NK-92 (cell line): ENCODE results near the gene STK33.

Source experiments
- DNase-seq: peaks from one replicate; lab custom pipeline; 2025; ENCODE audit not compliant: unreplicated experiment; lab: John Stamatoyannopoulos, UW

The STK33 gene

DNA sequence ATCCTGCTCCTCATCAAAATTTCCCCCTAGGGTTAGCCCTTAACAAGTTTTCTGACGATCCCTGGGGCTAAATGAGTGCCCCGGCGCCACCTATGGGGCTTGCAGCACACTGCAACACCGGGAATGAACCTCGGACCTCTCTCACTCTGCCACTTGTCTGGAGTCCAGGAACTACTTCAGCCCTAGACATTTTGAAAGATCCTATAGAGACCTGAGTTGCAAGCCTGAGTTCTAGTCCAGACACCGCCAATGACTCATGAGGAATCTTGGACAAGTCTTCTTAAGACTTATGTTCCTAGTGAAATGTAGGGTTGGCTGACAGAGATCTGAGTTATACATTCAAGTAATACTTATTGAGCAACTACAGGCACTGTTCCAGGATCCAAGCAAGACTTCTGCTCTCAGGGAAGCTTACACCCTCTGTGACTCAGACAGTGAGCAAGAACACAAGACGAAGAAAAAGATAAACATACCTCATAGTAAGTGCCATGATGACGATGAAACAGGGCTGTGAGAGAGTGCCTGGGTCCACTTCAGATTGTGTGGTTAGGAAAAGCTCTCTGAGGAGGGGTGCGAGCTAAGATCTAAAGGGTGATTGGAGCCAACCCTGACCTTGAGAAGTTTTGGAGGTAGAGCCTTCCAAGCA is 10.2 kb upstream of the STK33 start:
- no peak for DNase-seq

DNA sequence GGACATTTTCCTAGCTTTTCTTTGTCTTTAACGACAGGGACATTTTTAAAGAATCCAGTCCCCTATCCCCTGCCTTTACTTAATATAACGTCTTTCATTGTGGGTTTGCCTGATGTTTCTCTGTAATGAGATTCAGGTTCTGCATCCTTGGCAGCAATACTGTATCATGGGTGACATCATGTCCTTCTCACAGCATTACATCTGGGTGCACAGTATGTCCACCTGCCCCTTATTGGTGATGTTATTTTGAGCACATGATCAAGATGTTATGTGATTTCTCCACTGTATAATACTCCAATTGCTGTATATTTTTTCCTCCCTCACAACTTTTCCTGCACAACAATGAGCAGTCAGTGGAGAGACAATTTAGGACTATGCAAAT is 9.7 kb upstream of the STK33 start:
- DNase-seq, result no peak

DNA sequence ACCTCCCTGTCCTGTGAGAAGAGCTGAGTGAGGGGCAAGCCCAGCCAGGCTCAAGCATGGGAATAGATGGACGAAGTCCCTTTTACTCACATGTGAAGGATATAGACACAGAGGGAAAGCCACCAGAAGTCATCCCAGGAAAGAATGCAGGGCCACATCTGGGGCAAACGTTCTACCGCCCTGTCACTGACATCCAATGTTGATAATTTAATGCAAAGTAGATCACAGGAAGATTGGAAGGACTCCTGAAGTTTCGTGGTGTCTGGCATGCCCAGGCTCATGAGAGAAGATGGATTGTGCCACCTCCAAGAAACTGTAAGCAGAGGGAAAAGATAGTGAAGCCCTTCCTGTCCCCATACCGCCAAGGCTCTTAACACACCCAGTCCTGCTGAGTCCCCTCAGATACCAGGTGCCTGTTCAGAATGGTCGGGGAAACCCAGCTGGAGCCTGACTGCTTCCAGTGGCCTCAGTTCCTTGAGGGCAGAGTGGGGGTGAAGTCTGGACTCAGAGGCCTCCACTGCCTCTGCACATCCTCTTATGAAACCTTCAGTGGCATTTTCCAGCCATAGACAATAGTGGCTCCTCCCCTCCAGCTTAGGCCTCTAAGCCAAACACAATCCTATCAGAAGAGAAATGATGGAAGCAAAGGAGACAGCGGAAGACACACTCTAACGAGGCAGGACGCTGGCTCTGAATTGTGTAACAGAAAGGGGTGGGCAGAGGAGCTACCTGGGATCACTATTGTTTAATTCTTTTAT is 7.5 kb upstream of the STK33 start:
- no peak for DNase-seq

DNA sequence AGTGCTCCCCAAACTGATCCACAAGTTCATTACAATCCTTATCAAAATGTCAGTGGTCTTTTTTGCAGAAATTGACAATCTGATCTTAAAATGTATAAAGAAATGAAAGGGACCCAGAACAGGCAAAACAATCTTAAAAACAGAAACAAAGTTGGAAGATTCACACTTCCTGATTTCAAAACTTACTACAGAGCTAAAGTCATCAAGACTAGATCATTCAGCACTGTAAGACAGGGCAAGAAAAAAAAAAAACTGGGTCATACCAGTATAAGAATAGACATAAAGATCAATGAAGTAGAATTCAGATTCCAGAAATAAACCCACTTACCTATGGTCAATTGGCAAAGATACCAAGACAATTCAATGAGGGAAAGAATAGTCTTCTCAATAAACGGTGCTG is 4.5 kb upstream of the STK33 start:
- no peak for DNase-seq

DNA sequence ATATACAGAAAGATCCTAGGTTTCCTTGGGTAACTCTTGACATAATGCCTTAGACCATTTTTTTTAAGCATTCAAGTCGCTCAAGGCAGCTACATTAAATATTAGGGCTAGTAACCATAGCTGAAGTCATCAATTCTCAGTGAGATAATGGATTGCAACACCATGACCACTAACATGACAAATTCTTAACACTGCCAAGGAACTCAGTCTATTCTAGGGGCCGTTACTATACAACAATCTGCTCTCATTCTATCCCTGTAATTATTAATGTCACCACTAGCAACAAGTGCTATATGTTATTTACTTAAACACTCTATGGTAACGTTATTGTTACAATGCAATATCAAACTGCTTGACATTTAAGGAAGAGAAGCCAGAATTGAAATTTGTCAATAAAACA is 3.2 kb upstream of the STK33 start:
- no peak for DNase-seq

DNA sequence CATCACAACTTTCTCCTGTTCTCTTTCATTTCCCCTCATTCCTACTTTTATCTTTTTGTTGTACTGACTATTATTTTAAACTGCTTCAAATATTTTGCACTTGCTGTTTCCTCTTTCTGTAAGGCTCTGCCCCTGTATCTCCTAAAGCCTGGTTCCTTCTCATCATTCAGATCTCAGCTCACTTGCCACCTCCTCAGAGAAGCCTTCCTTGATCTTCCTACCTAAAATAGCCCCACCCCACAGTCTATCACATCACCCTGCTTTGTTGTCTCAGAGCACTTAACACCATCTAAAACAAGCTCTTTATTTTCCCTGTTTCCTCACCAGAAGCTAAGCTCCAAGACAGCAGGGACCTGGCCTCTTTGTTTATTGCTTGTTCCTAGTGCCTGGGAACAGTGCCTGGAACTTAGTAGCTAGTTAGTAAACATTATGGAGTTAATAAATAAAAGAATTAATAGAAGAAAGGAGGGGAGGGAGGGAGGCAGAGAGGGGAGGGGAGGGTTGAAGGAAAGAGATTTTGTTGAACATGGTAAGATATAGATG is 2.5 kb upstream of the STK33 start:
- DNase-seq, result no peak

DNA sequence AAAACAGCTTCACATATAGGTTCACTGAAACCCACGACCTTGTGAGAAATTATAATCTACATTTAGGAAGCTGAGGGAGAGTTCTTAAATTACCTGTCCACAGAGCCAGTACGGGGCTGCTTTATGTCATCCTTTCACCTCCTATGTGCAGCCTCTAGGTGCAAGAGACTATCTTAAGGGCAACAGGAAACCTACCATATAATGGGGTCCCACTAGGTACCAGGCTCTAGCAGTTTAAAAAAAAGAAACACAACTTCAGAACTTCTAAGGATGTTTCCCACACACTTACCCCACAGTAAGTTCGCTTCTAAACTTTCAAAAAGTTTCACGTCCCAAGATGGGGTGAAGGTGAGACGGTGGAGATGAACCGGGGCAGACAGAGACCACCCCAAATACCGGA is 573 bp downstream of the STK33 start:
- no peak for DNase-seq

DNA sequence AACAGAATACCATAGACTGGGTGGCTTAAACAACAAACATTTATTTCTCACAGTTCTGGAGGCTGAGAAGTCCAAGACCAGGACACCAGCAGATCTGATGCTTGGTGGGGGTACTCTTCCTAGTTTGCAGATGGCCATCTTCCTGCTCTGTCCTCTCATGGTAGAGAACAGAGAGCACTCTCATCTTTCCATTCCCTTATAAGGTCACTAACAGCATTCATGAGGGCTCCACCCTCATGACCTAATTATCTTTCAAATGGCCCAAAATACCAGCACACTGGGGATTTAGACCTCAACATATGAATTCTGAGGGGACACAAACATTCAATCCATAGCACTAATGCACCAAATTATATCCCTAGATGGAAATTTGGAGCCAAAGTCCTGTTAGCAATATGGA is 6.1 kb downstream of the STK33 start:
- DNase-seq, result no peak

DNA sequence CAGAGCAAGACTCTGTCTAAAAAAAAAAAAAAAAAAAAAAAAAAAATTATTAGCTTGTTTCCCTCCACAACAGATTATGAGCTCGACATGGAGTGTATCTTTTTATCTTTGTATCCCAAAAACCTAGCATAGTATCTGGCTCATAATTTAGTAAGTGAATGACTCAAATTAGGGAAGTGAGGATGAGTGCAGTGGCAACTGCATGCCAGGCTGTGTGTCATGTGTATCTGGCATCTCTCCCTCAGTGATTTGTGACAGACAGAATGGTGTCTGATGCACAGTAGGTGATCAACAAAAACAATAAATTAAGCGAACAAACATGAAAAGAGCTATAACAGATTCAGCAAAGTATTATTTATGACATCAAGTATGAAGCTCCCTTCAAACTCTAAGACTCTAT is 7.2 kb downstream of the STK33 start:
- no peak for DNase-seq

DNA sequence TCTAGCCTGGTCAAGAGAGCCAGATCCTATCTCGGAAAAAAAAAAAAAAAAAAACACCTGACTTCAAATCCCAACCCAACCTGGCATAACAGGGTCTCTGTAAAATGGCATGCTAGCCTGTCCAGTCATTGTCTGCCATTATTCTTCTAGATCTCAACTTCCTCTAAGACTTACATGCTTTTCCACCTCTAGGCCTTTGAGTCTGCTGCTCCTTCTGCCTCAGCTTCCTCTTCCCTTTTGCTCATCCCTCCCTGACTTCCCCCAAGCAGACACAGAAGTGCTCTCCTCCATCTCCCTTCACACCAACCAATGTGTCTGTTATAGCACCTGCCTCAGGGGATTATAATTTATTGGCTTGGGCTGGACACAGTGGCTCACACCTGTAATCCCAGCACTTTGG is 7.8 kb downstream of the STK33 start:
- DNase-seq, result no peak

DNA sequence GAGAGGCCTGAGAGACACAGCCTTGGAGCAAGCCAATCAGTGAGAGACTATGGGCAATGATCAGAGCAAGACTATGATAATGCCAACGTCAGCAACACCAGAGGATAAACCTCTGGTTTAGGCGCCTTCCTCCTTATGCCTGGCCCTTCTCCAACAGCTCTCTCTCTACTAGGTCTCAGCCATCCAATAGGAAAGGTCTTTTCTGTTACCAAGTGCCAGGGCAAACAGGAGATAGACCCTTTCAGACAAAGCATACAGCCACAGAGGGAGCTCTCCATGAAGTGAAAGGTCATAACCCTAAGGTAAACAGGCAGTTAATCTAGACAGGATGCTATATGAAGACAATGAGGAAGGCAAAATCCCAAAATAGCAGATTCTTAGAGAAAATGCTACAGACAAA is 9.5 kb downstream of the STK33 start:
- DNase-seq, result no peak

DNA sequence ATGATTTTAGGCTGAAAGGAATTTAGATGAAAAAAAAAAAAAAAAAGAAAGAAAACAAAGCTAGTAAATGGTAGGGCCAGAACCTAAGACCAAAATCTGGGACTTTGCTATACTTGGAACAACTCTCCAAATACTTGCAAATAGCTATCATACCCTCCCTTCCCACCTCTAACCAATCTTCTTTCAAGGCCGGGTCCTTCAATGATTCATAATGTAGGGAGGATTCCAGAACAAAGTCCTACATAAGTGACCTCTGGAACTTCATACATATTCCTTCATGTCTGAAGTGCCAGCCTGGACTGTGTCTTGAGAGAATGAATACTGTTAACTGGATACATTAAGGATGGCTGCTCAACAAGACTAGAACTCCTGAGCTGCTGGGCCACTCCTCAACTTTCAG is 9.9 kb downstream of the STK33 start:
- no peak for DNase-seq

DNA sequence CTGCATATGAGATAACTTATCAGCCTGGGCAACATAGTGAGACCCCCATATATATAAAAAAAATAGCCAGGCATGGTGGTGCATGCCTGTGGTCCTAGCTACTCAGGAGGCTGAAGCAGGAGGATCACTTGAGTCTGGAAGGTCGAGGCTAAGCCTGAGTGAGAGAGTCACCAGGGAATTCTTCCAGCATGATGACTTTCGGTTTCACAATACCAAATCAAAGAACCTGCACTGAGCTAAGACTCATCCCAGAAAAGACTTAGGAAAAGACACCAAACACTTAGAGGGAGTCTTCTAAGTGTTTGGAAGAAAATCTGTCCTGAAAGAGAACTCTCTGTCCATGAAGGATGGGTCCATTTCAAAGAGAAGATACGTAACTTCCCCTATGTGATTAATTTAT is 12.7 kb downstream of the STK33 start:
- no peak for DNase-seq

DNA sequence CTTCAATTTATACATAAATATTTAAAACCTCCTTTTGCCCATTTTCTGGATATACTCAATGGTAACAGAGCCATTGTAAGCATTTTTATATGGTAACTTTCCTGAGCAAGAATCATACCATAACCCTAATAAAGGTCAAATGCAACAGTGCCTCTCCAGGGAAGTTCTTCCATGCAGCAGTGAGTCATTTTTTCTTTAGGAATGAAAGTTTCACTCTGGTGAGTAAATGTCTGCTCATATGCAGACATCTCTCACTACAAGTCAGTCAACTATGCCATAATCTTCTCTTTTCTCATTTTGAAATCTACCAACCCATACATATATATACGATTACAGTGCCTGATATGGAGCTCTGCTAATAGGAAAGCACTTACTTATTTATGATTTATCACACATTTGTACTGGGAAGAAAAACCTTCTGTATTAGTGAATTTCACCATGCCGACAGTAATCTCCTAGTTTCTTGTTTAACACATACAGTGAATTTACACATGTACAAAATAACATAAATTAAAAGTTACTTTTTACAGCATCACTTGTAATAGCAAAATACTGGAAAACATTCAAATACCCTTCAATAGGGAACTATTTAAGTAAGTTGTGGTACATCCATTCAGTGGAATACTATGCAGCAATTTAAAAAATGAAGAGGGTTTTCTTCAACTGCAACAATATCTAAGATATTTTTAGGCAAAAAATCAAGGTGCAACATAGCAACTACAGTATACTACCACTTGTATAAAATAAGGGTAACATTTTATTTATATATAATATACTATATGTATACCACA is 16.0 kb downstream of the STK33 start:
- no peak for DNase-seq

DNA sequence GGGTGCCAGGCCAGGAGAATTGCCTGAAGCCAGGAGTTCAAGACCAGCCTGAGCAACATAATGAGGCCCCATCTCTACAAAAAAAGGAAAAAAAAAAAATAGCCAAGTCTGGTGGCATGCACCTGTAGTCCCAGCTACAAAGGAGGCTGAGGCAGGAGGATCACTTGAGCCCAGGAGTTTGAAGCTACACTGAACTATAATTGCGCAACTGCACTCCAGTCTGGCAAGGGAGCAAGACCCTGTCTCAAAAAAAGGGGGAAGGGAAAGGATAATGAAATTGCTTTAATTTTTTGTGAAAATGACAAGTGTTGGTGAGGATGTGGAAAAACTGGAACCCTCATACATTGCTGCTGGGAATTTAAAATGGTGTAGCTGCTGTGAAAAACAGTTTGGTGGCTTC is 19.2 kb downstream of the STK33 start:
- DNase-seq, result no peak

DNA sequence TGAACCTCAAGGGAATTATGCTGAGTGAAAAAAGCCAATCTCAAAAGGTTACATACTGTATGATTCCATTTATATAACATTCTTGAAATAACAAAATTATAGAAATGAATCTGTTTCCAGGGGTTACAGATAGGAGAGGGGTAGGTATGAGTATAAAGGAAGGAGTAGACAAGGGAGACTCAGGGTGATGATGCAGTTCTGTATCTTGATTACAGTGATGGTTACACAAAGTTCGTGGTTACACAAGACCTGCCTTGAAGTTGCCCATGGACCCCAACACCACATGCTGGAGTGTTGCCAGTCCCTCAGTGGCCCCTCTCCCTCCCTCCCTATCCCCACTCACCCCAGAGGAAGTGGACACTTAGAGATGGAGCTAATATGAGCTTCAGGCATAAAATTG is 20.3 kb downstream of the STK33 start:
- no peak for DNase-seq

DNA sequence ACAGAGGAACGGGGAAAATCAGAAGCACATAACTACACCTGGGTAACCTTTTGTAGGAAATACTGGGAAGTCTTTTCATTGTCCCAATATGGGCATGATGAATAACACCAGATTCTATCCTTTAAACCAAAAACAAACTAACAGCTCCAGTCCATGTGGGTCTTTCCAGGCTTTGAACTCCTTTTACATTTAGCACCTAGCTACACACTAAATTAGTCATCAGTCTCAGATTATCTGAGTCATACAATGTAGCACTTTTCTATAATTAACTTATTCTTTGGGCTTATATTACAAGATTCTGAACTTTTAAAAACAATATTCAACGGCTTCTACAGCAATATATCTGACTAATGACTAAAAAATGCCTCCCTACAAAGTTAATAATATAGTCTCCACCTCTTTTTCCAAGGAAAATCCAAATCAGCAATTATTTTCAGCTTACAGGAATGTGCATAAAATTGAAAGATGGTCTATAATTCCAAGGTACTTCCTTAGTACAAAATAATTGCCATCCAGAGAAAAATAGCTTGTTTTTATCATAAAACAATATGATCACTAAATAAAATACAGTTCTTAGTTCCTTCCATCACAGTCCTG is 26.3 kb downstream of the STK33 start:
- no peak for DNase-seq

DNA sequence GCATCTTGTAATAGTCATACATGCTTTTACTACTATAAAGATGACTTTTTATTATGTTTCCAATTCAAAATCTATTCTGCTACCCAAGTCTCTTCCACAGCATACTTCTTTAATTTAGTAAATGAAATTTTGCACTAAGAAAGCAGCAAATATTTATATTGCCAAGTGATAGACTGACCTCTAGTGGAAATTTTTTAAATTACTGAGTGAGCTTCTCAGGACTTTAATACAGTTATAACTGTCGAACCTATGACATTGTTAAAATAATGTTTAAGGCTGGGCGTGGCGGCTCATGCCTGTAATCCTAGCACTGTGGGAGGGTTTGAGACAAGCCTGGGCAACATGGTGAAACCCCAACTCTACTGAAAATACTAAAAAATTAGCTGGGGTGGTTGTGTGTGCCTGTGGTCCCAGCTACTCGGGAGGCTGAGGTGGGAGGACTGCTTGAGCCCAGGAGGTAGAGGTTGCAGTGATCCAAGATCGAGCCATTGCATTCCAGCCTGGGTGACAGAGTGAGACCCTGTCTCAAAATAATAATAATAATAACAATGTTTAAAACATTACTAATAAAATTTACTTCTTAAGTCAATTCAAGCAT is 27.3 kb downstream of the STK33 start:
- DNase-seq, result no peak

DNA sequence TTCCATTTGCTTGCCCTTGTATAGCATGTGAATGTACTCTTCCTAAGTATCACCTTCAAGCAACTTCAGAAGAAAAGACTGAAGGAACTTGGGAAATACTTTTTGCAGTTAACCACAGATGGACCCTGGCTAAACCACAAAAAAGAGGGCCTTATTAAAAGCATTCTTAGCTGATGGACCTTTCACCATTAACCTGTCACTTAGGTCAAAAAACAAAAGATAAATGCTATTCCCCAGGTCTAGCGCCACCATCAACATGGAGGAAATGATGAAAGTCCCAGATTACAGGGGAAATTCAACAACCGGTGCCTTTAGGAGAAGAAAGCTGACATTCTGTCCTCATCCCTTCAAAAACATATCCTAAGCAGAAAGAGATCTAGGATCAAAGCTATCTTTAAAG is 29.5 kb downstream of the STK33 start:
- DNase-seq, result no peak

DNA sequence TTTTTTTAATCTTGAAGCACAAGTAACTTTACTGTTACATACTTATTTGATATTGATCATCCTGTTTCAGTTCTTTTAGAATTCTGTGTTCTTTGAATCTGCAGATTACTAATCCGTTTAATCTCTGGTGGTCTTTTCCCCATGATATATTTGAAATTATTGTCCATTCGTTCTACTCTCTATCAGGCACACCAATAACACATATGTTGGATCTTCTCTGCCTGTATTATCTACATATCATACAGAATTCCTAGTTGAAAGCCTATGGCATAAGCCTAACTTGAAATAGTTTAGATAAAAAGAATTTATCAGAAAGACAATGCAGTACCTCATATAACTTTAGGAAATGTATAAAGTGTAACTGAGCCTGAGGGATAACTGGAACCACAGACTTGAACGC is 32.6 kb downstream of the STK33 start:
- DNase-seq, result no peak

DNA sequence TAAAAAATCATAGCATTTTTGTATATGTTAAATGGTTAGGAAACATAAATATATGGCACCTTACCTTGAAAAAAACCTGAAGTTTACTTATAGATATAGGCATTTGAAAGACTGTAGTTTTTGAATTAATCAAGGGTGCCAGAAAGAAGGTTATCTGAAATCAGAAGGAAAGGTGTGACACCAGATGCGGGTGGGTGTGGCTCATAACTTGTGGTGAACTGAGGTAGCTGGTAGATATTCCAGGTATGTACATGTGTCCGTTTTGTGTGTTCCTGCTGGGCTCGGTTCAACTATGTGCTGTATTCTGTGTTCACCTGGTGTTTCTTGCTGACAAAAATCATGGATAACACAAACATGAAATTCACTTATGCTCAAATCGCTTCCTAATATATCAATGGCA is 35.6 kb downstream of the STK33 start:
- no peak for DNase-seq
